NCI-H2029 (cell line): Measurements from ENCODE around the gene CCDC91.

Experiments
- DNase-seq: peaks from one replicate; lab custom pipeline; 2025; lab: John Stamatoyannopoulos, UW

Gene CCDC91

DNA sequence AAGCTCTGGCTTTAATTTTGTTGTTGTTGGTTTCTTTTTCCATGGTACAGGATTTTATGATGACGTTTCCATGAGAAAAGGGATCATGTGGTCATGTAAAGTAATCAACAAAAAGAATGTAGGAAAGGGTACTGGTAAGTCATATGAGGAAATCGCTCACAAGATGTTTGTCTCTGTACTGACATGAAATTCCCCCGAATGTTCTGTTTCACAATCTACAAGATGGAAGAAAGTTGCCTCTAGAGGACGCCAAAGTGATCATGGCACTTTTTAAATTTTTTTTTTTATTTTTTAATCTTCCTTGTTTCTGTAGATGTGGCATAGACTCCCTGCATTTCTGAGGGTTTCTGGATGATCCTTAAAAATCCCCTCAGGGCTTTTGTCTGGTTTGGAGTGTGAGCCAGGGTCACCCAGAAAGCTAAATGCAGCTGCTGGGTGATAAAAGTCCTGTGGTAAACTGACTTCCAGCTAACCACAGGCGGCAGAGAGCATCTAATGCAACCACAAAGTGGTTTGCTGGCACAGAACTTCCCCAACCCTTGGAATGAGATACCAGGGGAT, 393.5 kb downstream of the CCDC91 start:
- no peak for DNase-seq

DNA sequence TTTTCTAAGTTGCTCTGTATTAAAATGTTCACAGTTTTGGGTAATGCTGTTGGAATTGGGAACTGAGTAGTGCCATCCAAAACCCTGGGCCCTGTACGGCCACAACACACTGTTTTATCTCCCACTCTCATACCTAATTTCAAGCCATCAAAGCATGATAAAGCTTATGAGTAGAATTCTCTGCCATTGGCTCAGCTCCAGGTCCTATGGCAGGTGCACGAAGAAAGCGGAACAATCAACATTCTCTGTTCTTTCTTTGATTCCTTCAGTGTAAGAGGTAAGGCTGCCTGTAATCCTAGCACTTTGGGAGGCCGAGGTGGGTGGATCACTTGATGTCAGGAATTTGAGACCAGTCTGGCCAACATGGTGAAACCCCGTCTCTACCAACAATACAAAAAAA, 394.9 kb downstream of the CCDC91 start:
- DNase-seq: no peak

DNA sequence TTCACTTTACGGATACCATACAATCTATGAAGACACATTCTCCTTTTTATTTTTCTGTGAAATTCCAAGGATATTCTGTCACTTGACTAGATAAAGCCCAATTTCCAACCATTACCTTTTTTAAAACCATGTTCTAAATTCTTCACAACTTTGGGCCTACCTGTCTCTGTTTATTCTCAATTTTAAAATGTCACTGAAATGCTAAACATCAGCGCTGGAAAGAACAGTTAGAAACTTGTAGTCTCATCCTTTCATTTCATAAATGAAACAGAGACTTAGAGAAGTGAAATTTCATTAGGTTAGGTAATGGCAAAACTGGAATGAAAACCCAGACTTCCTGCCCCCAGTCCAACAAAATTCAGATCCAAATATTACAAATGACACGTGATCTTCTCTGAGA, 396.2 kb downstream of the CCDC91 start:
- no peak for DNase-seq

DNA sequence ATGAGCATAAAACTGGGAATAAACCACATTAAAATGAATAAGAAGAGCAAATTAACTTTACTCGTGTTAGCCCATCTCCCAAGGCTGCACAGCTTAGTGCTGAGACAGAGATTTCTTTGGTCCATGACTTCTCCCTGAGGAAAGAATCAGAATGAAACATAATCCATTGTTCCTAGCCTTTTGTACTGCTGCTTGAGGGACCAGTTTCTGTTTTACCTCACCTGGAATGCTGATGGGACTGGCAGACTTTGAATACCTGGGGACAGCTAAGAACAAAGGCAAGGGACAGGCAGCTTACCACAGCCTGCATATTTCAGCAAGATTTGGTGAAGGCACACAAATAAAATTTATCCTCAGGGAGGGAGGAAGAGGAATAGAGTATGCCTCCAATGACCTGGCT, 401.6 kb downstream of the CCDC91 start:
- DNase-seq: no peak
